ENCODE data around the gene VKORC1L1. TPM values are rescaled to one million over a fixed set of nuclear protein-coding genes. Genes with fewer than 3 reads are reported as not detected.
"Not testable (repeated sequence)": the region's sequence is repeated elsewhere in the genome, so short reads cannot be mapped to it uniquely, and the experiment has no call there.

VKORC1L1 gene
- total and polyA plus RNA-seq, 2 of the 8 experiments (the other 6 are each of a cell fraction or from before 2014, with no cell fraction given), result 12.7 to 45.3 TPM

GRCh38 chr7:65880242-65880641 is 7.4 kb downstream of the VKORC1L1 start:
- H3K27me3 ChIP-seq (replicated peaks in 1 of 4; ENCODE audit: control insufficient read depth in 3 of 4, extremely low read depth in 1 of 4, insufficient read depth in 3 of 4, low read length in 3 of 4); H4K8ac ChIP-seq (ENCODE audit: extremely low read depth, insufficient read depth, low read length); H2BK5ac ChIP-seq (ENCODE audit: low read depth, low read length); H3K9me3 ChIP-seq (ENCODE audit: insufficient read depth in 2 of 2, low read depth in 1 of 2, low read length in 1 of 2); H3K18ac ChIP-seq (ENCODE audit: extremely low read depth, low read length); H3K4ac ChIP-seq (replicated peaks; ENCODE audit: insufficient read length, low read depth, low read length); H3K36me3 ChIP-seq (ENCODE audit: control insufficient read depth in 2 of 4, insufficient read depth in 4 of 4, low read length in 3 of 4); H3K9ac ChIP-seq (replicated peaks in 1 of 4; ENCODE audit: extremely low read depth in 1 of 4, low read depth in 3 of 4, low read length in 3 of 4); H2AFZ ChIP-seq (ENCODE audit: low read length); H2BK120ac ChIP-seq (replicated peaks; ENCODE audit: low read depth, low read length); H2AK5ac ChIP-seq (ENCODE audit: low read depth, low read length); H4K5ac ChIP-seq (ENCODE audit: insufficient read length, low read depth, low read length); H4K91ac ChIP-seq (replicated peaks; ENCODE audit: insufficient read length, low read length); H3K4me3 ChIP-seq (ENCODE audit: extremely low read depth in 1 of 4, insufficient read depth in 2 of 4, low read depth in 3 of 4, low read length in 4 of 4); CTCF ChIA-PET (ENCODE audit: partially characterized antibody); H3K56ac ChIP-seq (replicated peaks; ENCODE audit: insufficient read length, low read depth, low read length); H3K14ac ChIP-seq (ENCODE audit: insufficient read length); H3K79me1 ChIP-seq (ENCODE audit: low read depth, low read length); H3K4me1 ChIP-seq (replicated peaks in 1 of 4; ENCODE audit: control insufficient read depth in 3 of 4, insufficient read depth in 4 of 4, low read length in 3 of 4); FAIRE-seq; H2BK15ac ChIP-seq (ENCODE audit: low read length); H3K23me2 ChIP-seq (ENCODE audit: low read depth, low read length); H2BK12ac ChIP-seq (ENCODE audit: low read depth, low read length); H2BK20ac ChIP-seq (ENCODE audit: low read length); H3K4me2 ChIP-seq (ENCODE audit: insufficient read depth in 1 of 2, low read depth in 2 of 2, low read length in 2 of 2); H3K23ac ChIP-seq (ENCODE audit: insufficient read length); DNase-seq (ENCODE audit: low read depth in 1 of 2, low spot score in 2 of 2); H4K20me1 ChIP-seq (replicated peaks in 1 of 2; ENCODE audit: control insufficient read depth in 1 of 2, insufficient read depth in 2 of 2, low read length in 2 of 2); H3K27ac ChIP-seq (ENCODE audit: low read depth, low read length): not testable (repeated sequence)
- 93% methylated on average over 5 of the region's 5 CpGs; no CpG with 5 or more reads in 1 of the 2 experiments for WGBS, 2 experiments (ENCODE audit: extremely low coverage in 1 of 2, insufficient coverage in 1 of 2, insufficient read length in 1 of 2, insufficient replicate concordance in 2 of 2, low coverage in 1 of 2, low lambda C conversion rate in 2 of 2, missing lambda C conversion rate in 1 of 2)
- POLR2A ChIA-PET (ENCODE audit: partially characterized antibody), result interaction anchor here (0.8 kb wide), 1 partner anchor 15 kb away, joined by 3 read pairs; no protein-coding TSS in a partner anchor
- peaks cover 3 to 36% of the 10 kb centered on the region in 2 experiments; a peak in 2 of 4 replicates for H3K79me2 ChIP-seq (ENCODE audit: control insufficient read depth in 1 of 2, insufficient read depth in 2 of 2, low read length in 2 of 2)

- FAIRE-seq; DNase-seq (ENCODE audit: low read depth in 1 of 2, low spot score in 2 of 2); H2BK5ac ChIP-seq (ENCODE audit: low read depth, low read length); H3K23me2 ChIP-seq (ENCODE audit: low read depth, low read length); H3K23ac ChIP-seq (ENCODE audit: insufficient read length); H2AK5ac ChIP-seq (ENCODE audit: low read depth, low read length); H3K9ac ChIP-seq (replicated peaks in 1 of 4; ENCODE audit: extremely low read depth in 1 of 4, low read depth in 3 of 4, low read length in 3 of 4); H3K27me3 ChIP-seq (replicated peaks in 1 of 4; ENCODE audit: control insufficient read depth in 3 of 4, extremely low read depth in 1 of 4, insufficient read depth in 3 of 4, low read length in 3 of 4); H2BK120ac ChIP-seq (replicated peaks; ENCODE audit: low read depth, low read length); H4K8ac ChIP-seq (ENCODE audit: extremely low read depth, insufficient read depth, low read length); H3K4me2 ChIP-seq (ENCODE audit: insufficient read depth in 1 of 2, low read depth in 2 of 2, low read length in 2 of 2); H3K79me1 ChIP-seq (ENCODE audit: low read depth, low read length); H3K4ac ChIP-seq (replicated peaks; ENCODE audit: insufficient read length, low read depth, low read length); H3K4me1 ChIP-seq (replicated peaks in 1 of 4; ENCODE audit: control insufficient read depth in 3 of 4, insufficient read depth in 4 of 4, low read length in 3 of 4); H2BK20ac ChIP-seq (ENCODE audit: low read length); H4K91ac ChIP-seq (replicated peaks; ENCODE audit: insufficient read length, low read length); H3K18ac ChIP-seq (ENCODE audit: extremely low read depth, low read length); H2BK15ac ChIP-seq (ENCODE audit: low read length); H4K5ac ChIP-seq (ENCODE audit: insufficient read length, low read depth, low read length); POLR2A ChIA-PET (ENCODE audit: partially characterized antibody); CTCF ChIA-PET (ENCODE audit: partially characterized antibody); H3K14ac ChIP-seq (ENCODE audit: insufficient read length); H3K9me3 ChIP-seq (ENCODE audit: insufficient read depth in 2 of 2, low read depth in 1 of 2, low read length in 1 of 2); H3K4me3 ChIP-seq (ENCODE audit: extremely low read depth in 1 of 4, insufficient read depth in 2 of 4, low read depth in 3 of 4, low read length in 4 of 4); H3K27ac ChIP-seq (ENCODE audit: low read depth, low read length); H3K56ac ChIP-seq (replicated peaks; ENCODE audit: insufficient read length, low read depth, low read length); H4K20me1 ChIP-seq (replicated peaks in 1 of 2; ENCODE audit: control insufficient read depth in 1 of 2, insufficient read depth in 2 of 2, low read length in 2 of 2); H2AFZ ChIP-seq (ENCODE audit: low read length); H3K36me3 ChIP-seq (ENCODE audit: control insufficient read depth in 2 of 4, insufficient read depth in 4 of 4, low read length in 3 of 4); H2BK12ac ChIP-seq (ENCODE audit: low read depth, low read length): not testable (repeated sequence)
- H3K79me2 ChIP-seq (ENCODE audit: control insufficient read depth in 1 of 2, insufficient read depth in 2 of 2, low read length in 2 of 2), result peaks cover 3 to 28% of the 10 kb centered on the region in 2 experiments; a peak in 2 of 4 replicates
Measured at GRCh38 chr7:65884983-65885382, 12.1 kb downstream of the VKORC1L1 start.
